SKM-1 (cell line): Measurements from ENCODE around the gene TSNAX.
"Not testable (repeated sequence)": the region's sequence is repeated elsewhere in the genome, so short reads cannot be mapped to it uniquely, and the experiment has no call there.

ENCODE experiments used
- DNase-seq: peaks from one replicate; lab custom pipeline; 2025; ENCODE audit not compliant: unreplicated experiment; lab: John Stamatoyannopoulos, UW

Gene TSNAX, protein sequence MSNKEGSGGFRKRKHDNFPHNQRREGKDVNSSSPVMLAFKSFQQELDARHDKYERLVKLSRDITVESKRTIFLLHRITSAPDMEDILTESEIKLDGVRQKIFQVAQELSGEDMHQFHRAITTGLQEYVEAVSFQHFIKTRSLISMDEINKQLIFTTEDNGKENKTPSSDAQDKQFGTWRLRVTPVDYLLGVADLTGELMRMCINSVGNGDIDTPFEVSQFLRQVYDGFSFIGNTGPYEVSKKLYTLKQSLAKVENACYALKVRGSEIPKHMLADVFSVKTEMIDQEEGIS

DNA sequence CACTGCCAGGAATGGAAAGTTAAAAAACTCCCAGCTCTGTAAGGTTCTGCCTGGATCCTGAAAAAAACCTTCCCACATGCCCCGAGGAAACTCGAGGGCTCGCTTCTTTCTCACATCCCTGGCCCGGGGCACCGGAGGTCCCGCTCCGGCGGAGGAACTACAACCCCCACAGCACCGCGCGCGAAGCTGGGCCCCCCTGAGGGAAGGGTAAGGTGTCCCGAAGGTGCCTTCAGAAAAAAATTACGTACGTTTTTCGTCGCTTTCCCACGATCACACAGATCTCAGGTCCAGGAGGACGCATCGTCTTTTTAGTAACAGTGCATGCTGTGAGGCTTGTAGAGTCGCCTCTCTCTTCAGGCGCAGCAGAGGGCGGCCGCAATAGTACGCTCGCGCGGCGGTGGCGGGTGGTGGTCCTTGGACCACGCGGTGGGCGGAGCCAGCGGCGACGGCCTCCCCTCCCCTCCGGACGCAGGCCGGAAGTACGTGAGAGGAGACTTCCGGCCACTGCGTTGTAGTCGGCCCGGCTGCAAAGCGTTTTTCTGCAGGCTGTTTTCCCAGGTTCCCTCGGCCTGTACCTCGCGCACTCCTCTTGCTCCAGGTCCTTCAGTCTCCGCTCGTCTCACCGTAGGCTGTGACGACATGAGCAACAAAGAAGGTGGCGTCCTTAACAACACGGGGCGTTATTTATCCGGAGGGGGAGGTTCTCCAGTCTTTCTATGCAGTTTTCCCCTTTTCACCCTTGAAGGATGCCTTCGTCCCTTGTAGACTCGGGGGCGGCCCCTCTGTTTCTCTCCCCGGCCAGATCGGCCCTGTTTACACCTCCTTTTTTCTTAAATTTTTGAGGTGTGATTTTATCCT is at the start of gene TSNAX:
Gene TSNAX (plus strand): TSS at position 498 of the 858 bp plus-strand sequence. CDS start 142 bp downstream, at position 640.
- peak; percentile 96 for DNase-seq

DNA sequence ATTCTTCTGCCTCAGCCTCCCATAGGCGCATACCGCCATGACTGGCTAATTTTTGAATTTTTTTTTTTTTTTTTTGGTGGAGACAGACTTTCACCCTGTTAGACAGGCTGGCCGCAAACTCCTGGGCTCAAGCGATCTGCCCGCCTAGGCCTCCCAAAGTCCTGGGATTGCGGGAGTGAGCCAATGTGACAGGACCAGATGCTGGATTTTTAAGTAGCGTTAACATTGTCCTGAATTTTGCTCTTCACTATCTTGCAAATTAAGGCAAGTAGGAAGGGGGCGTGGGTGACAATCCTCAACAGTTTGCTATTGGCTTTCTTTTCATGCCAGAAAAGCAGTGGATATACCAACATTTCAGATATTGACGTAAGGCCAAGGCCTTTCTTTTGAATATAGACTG is 49.7 kb upstream of the TSNAX start:
- no peak for DNase-seq

DNA sequence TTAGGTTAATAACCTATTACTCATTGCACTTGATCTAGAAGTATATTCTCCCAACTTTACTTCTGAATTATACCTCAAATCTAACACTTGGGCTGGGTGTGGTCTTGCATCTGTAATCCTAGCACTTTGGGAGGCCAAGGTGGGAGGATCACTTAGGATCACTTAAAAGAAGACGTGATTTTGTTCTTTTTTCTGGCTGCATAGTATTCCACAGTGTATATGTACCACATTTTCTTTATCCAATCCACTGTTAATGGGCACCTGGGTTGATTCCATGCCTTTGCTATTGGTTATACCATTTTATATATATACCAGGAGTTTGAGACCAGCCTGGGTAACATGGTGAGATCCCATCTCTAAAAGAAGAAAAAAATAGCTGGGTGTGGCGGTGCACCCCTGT is 48.5 kb upstream of the TSNAX start:
- no peak for DNase-seq

DNA sequence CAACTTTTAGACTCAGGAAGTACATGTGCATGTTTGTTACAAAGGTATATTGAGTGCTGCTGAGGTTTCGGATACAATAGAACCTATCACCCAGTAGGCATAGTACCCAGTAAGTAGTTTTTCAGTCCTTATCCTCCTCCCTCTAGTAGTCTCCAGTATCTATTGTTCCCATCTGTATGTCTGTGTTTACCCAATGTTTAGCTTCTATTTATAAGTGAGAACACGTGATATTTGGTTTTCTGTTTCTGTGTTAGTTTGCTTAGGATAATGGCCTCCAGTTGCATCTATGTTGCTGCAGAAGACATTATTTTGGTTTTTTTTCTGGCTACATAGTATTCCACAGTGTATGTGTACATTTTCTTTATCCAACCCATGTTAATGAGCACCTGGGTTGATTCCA is 47.2 kb upstream of the TSNAX start:
- no peak for DNase-seq

DNA sequence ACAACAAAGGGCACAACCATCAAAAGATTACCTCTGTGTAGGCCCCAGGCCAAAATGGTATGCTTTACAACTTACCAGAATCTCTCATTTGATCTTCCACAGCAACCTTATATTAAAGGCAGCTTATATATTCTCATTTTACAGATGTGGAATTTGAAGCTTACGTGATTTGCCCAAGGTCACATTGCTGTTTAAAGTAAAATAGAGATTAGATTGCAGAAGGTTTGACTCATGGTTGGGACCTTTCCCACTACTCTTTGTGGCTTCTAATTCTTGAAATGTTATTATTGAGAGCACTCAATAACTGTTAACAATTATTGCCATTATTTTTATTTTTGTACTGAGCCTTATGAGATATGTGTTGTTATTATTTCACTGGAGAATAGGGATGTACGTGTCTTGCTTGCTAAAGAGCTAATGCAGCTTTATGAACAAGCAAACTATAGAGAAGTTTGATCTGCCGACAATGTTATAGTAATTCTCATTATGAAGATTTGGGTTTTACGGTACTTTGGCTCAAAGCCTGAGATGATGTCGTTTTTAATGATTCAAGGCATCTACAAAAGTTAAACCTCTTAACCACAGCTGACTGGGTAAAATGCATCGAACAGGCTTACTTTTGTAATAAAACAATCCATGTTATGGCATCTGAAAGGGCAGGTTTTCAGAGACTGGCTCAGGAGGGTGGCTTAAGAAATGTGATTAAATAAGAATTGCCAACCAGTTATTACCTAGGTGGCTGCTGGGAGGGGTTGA is 43.3 kb upstream of the TSNAX start:
- DNase-seq, result no peak

DNA sequence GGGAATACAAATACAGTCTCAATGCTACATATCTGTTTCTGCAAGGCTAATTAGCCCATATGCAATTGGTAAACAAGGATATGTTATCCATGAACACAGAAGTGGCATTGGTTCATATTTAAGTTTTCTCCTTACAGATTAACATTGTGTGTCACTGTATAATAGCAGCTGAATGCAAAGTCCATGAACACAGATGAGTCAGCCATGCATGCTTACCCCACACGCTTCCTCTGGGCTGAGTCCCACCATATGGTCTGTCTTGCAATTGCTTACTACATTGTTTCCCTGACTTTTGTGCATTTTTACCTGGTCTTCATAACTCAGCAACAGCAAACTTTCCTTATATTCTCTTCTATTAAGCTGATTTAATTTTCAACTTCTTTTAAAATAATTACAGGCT is 41.5 kb upstream of the TSNAX start:
- DNase-seq, result no peak

DNA sequence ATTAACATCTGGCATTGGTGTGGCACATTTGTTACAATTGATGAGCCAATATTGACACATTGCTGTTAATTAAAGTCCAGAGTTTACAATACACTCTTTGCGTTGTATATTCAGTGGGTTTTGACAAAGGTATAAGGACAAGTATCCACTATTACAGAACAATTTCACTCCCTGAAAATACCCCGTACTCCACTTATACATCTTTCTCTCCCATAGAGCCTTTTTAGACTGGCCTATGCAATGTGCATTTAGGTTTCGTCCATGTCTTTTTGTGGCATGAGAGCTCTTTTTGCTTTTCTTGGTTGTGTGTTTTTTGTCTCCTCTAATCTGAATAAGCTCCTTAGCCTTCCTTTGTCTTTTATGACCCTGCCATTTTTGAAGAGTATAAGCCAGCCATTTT is 40.6 kb upstream of the TSNAX start:
- no peak for DNase-seq

DNA sequence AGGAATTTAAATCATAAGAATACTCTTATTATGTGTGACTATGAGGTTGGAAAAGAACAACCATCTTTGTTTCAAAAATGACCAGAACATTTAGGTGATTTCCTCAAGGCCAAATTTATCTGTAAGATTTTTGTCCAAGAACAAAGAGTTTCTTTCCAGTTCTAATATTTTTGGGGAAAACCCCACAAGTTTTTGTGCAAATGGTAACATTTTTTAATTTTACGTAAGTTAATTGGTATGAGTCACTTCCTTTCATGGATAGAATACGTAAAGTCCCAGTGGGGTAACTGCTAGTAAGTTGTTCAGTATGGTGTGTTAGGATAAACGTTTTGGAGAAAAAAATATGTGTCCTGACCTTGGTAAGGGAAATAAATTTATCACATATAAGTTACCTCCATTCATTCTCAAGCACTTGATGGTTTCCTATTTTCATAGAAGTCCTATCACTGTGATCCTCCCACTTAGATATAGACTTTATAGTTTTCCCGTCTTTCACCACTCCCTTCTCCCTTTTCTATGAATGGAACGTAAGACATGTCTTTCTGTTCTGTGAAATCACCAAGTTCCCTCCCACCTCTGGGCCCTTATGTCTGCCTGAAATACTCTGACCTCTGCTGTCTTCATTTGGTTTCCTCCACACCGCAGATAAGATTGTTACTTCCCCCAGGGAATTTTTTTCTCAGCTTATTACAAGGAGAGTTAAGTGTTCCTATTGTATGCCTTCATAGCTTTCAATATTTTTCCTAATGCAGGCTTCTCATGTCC is 34.9 kb upstream of the TSNAX start:
- DNase-seq, result no peak

DNA sequence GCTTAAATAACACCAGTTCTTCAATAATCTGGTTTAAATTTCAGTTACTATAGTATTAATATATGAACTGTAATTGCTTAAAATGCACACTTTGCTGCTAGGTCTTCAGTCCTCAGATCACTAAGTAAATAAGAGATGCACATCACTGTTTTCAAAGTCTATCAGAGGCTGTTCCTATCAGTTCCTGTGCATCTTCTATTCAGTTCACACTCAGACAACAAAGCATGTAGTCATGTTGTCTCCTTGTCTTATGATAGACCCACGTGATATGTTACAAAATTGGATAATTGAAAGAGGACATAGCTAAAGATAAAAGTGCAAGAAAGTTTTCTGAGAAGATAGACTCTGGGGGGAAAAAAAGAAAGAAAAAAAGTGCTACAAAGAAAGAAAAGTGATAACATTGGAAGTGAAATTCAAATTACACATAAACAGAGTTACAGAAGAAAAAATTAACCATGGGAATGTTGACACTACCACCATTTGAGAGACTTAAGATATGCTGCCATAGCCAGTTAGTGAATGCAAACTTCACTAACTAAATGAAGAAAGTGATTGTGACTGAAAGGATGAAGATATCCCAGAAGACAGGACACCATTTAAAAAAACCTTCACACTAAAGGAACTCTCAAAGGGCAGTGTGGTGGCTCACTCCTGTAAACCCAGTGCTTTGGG is 33.9 kb upstream of the TSNAX start:
- no peak for DNase-seq

DNA sequence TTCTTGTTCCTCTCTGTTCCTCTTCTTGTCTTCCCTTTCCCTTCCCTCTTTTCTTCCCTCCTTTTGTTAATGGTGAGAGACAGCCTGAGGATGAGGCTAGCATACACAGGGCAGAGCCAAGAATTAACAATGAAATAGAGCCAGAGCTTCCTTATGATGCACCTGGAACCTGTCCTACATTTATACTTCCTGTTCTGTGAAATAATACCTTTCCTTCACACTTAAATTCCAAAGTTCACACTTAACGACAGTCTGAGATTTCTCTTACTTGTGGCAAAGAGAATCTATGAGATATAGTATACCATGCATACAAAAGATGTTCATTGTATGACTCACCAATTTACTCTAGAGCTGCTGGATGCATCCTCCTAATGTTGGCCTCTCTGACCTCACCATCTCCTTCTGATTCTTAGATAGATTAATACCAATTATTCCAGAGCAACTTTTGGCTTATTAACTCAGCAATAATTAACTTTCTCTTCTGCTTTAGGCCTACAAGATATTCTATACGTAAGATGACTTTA is 30.8 kb upstream of the TSNAX start:
- no peak for DNase-seq

DNA sequence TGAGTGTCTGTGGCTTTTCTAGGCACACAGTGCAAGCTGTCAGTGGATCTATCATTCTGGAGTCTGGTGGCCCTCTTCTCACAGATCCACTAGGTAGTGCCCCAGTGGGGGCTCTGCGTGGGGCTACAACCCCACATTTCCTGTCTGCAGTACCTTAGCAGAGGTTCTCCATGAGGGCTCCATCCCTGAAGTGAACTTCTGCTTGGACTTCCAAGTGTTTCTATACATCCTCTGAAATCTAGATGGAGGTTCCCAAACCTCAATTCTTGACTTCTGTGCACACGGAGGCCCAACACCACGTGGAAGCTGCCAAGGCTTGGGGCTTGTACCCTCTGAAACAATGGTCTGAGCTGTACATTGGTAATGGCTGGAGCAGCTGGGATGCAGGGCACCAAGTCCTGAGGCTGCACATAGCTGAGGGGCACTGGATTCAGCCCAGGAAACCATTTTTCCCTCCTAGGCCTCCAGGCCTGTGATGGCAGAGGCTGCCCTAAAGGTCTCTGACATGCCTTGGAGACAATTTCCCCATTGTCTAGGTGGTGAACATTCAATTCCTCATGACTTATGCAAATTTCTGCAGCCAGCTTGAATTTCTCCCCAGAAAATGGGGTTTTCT is 29.2 kb upstream of the TSNAX start:
- no peak for DNase-seq

DNA sequence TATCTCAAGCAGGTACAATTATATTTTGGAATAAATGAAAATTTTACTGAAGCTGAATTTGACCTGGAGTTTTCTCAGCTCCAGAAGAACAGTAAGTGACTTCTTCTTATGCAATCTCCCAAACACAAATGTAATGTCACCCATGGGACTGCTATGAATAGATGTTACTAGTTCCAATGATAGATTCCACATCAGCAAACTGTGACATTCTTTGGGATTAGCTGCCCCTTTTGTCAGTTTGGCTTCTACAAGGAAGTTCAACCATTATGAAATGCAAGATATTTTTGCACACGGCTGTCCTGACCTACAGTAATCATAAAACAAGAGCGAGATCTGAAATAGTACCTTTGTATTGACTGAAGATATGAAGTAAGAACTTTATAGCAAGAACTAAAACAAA is 27.8 kb upstream of the TSNAX start:
- DNase-seq, result no peak

DNA sequence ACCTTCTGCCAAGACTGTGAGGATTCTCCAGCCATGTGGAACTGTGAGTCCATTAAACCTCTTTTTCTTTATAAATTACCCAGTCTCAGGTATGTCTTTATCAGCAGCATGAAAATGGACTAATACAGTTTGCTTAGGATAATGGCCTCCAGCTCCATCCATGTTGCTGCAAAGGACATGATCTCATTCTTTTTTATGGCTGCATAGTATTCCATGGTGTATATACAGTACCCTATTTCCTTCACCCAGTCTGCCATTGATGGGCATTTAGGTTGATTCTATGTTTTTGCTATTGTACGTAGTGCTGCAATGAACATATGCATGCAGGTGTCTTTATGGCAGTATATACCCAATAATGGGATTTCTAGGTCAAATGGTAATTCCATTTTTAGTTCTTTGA is 25.3 kb upstream of the TSNAX start:
- DNase-seq, result not testable (repeated sequence)

DNA sequence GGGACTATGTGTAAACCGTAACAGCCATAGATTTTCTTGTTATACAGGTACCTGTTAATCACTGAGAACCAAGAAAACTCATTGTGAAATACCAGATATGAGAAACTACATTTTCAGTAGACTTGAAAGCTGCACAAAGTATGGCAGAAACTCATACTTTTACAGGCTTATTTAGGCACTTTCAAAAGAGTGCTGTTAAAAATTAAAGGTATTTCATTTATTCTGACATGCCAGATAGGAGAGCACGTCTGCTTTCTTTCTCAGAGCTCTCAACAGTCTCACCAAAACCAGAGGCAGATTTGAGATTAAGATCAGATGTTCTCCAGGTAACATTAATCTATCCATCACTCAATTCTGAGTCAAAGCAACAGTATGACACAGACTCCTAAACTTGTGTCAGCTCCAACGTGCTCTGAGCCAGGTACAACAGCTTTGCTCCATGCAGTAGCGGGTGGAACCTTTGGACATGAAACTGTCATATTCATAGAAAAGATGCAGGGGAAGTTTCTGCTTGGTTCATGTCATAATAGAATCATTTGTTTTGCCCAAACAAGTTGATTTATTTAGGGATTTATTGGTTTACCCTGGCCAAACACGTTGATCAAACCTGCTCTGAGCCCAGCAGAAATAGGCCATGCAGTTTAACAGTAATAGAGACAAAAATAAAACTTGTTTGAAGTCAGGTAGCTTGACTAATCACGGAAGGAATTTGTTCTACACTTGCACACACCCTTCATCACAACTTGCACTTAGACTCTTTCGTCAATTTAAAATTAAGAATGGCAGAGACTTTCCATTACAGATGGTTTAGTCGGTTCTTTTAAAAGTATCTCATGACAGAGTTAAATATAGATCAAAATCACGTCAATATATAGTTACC is 20.8 kb upstream of the TSNAX start:
- no peak for DNase-seq

DNA sequence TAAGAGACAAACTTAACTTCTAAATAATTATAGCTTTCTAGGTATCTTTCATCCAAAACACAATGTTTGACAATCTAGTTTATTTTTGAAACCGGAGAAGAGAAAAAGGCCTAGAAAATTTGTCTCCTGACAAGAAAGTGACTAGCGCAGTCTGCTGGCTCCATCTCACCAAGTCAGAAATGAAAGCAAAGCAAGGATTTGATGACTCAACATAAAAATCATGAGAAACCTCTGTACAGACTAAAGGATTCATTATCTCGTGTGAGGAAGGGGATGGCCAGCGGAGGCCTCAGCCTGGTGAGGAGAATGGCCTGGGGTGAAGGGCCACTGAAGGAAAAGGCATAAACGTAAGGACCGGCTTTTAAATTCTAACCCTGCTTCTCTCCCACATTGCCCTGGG is 20.0 kb upstream of the TSNAX start:
- no peak for DNase-seq

DNA sequence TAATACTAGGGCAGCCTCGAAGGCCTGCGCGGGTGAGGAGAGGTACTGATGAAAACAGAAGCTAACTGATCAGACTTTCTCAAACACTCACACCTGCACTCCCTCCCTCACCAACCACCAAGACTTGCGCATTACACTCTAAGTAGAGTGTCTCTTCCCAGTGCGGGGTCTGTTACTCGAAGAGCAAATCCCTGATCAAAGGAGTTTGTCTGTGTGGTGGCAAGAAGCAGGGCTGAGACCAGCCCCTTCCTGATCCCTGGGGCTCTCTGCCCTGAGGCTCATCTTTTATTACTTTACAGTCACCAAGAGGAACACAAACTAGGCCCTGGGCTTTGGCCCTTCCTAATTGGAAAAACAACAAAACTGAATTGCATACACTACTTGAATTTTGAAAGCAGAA is 19.5 kb upstream of the TSNAX start:
- no peak for DNase-seq

DNA sequence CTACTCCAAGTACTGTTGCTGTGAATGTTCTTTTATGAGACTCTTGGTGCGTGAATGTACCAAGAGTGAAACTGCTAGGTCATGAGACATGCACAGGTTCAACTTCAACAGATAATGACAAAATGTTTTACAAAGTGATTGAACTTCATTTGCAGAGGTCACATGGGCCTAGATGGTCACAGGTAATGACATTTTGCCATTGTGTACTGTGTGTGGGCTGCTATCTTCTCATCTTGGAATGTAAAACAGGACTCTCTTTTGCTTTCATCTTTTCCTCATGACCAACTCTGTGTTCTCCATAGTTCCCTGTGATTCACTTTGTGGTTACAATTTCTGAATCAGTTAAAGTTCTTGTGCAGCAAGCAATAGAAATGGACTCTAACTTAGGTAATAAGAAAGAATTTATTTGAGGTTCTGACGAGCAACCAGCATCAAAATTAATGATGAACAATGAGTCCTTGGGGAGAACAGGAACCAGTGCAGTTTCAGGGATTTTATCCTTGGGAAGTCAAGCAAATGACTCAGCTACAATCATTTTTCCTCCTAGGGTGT is 16.2 kb upstream of the TSNAX start:
- no peak for DNase-seq

DNA sequence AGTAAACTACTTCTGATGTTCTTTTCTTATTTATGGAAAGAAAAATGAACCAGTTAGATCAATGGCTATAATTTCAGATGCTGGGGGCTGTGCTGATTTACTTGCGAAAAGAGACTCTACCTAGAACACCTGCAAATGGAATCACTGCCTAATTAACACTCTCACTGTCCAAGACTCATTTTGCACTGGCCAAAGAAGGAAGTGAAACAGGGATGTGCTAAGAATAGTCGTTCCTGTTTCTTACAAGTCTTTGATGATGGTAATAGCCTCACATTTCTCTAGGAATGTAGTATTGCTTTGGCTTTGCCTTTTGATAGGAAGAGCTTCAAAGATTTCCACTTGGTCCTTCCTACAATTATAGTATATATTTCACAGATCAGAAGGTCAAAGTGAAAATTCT is 12.7 kb upstream of the TSNAX start:
- peak; percentile 91 for DNase-seq

DNA sequence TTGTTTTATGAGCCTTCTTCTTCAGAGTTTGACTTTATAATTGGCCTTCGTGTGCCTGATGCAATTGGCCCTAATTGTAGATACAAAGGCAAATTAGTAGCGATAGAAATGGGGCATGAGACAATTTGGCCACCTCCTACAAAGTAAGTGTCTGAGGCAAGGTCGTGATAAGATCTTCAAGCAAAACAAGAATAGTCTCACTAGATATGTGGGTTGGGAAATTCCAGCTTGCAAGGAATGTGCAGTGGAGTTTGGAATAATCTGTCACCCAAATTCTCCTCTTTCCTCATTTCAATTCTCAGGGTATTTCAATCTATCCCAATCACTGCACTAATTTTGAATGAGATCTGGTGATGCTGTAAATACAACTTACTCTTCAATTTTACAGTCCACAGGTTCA is 11.4 kb upstream of the TSNAX start:
- DNase-seq, result no peak
